HG02943 (cell line): Measurements from ENCODE around the gene DHX8.

Experiments used
- ATAC-seq: cut with Tn5 transposase; IDR thresholded peaks from one replicate; pipeline ENCODE4 v1.9.1; 2021; ENCODE audit warnings: mild to moderate bottlenecking, low read depth, moderate library complexity; ENCODE audit not compliant: unreplicated experiment

The DHX8 gene

DNA sequence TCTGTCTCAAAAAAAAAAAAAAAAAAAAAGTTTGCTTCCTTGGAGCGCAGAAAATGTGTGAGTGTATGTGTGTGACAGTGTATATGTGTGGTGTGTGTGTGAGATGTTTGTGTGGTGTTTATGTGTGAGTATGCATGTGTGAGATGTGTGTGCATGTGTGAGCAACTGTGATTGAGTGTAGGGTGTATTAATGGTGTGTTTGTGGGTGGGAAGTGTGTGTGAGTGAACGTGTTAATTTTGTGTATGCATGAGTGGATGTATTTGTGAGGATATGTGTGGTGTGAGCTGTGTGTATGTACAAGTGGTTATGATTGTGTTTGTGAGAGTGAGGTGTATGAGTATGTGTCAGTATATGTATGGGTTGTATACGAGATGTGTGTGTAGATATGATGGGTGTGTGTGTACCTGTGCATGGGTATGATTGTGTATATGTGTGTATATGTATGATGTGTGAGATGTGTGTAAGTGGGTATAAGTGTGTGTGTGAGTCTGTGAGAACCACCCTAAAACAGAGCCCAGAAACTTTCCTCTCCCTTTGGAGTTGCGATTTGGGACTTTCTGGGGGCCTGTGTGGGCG is 84.8 kb downstream of the DHX8 start:
- ATAC-seq, result no peak

DNA sequence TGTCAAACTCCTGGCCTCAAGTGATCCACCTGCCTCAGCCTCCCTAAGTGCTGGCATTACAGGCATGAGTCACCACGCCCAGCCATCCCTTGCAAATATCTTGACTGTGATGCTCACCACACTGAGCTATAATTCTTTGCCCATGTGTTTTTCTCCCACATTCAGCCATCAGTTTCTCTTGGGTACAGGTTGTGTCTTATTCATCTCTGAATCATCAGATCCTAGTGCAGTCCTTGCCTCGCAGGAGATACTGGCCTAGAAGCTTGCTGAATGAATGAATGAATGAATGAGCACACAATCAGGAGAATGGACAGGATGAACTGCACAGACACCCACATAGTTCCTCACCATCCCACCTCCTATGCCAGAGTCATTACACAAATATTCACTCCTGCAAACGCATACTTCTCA is 86.7 kb downstream of the DHX8 start:
- no peak for ATAC-seq

DNA sequence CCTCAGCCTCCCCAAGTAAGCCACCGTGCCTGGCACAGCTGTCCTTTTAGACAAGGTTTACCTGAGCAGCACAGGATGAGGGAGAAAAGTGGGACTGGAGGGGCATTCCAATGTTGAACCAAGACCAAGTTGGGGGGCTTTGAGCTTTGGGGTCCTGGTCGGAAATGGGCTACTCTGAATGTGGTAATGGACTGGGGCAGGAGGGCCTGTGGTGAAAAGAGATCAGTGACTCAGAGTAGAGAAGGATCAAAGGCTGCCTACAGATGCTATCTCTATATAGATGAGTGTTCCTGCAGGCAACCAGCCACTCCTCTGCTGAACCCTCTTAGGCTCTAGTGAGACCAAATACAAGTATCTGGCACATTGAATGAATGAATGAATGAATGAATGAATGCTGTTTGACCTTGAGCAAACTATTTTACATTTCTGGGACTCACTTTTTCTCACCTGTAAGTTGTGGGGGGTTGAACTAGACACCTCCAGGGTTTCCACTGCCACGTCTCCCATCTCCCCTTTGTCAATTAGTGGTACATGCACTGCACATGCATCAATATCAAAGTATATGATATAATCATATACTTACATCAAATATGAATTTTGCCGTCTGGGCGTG is 88.7 kb downstream of the DHX8 start:
- no peak for ATAC-seq

DNA sequence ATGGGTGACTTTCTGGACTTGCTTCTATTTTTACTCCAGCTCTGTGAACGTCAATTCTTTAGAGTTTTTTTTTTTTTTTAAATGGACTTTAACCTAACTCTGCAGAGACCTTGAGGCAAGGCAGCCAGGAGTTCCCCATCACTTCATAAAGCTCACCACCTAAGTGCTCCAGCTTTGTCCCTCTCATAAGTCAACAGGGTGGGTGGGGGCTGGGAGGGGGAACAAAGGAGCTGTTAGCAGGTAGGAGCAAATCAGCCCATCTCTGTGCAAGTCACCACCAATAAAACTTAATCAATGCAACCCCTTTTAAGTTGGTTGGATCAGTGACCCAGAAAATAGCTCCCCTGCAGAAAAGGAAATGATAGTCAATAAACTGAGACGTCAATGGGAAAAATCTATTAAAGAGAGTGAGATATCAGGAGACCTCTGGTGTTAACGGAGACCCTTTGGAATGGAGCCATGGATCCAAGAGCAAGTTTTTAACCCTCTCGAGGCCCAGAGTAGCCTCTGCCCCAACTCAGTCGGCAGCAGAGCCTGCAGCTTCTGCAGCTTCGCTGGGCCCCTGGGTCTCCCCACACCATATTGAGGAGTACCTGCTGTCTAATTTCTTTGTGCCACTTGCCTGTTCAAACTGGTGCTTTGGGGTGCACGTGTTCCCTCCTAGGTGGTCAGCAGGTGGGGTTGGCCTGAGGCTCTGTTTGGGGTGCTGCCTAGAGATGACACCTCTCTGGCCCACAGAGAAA is 90.0 kb downstream of the DHX8 start:
- no peak for ATAC-seq

DNA sequence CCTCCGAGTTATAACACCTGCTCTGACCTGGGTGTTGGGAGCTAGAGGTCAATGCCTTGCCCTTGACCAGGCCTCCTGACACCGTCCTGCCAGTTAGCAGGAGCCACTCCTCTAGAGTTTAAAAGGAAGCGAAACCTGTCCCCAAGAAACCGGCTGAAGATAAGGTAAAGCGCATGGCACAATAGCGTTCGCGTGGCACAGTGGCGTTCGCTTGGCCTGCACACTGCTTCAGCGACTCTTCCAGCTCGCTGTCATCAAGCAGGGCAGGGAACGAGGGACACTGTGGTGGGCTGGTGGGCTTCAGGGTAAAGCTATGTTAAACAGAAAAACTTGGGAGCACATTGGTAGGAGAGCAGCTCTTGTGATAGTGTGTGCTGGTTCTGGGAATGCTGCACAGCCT is 90.6 kb downstream of the DHX8 start:
- no peak for ATAC-seq

DNA sequence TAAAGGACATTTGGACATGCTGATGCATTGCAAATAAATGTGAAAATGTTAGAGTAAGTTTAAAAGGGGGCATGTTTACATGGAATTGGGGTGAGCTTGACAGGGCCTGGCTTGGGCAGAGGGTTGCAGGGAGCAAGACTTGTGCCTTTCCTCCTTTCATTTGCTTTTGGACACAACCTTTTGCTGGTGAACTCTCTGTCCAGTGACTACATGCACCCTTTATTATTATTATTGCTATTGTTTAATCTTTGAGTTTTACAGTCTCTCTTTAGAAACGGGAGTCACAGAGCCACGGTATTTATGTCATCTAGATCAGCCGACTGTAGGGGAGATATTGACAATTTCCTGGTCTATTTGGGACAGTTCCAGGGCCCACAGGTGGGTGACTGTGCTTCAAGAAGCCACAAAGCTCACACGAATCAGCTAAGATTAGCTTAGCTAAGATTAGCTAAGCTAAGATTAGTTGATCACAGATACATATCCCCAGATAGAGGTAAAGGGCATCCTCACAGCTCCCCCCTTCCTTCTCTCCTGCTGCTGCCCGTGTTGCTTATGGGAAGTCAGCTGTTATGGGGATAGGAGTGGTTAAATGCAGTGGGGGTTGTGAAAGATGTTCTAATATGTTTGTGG is 91.2 kb downstream of the DHX8 start:
- ATAC-seq, result no peak
